Testis (tissue), 3 donors: ENCODE results near the gene SRPX2. TPM values are rescaled to one million over a fixed set of nuclear protein-coding genes. Genes with fewer than 3 reads are reported as not detected.

ENCODE experiments used
- polyA plus RNA-seq: library from polyadenylated mRNA; stranded (reverse); fragments of 350-450 nt; fragmentation: Illumina TruSeq; extraction: RNeasy Lipid Tissue Mini Kit (QIAGEN cat#74804); gene quantifications from one replicate; pipeline ENCODE4 v1.2.3, GENCODE V29; 2014; ENCODE audit warnings: low read depth, low replicate concordance; ENCODE audit not compliant: insufficient read depth
- total RNA-seq, 2 donors: library from RNA; depleted of rRNA; stranded (reverse); fragments of >200 nt; gene quantifications; one replicate each; pipeline ENCODE4 v1.2.3, GENCODE V29; 2016

The SRPX2 gene
- total and polyA plus RNA-seq, 3 donors from 2014 or later = 1.4 to 8.3 (median 5.0) TPM

Other genes starting within 250 kb of the SRPX2 start
- 1 to 10 TPM; 3.4 to 4.5 TPM for gene PCDH19, start 233.9 kb upstream of the SRPX2 start, total RNA-seq
- 1.9 TPM for gene PCDH19, start 233.9 kb upstream of the SRPX2 start, polyA plus RNA-seq
- gene TNMD, start 59.3 kb upstream of the SRPX2 start, total RNA-seq = not detected
- gene TNMD, start 59.3 kb upstream of the SRPX2 start, polyA plus RNA-seq = 0.55 TPM
- 100 to 1,000 TPM in 1 of 2 donors, 10 to 100 TPM in 1; 47.3 to 133 TPM for gene TSPAN6, start 7.4 kb upstream of the SRPX2 start, total RNA-seq
- gene TSPAN6, start 7.4 kb upstream of the SRPX2 start, polyA plus RNA-seq = 77.3 TPM
- 10 to 100 TPM; 51.4 to 64.7 TPM for gene SYTL4, start 87.9 kb downstream of the SRPX2 start, total RNA-seq
- 26.3 TPM for gene SYTL4, start 87.9 kb downstream of the SRPX2 start, polyA plus RNA-seq
- gene CSTF2, start 176.2 kb downstream of the SRPX2 start, total RNA-seq = 10 to 100 TPM; 42.2 to 44.4 TPM
- 33.2 TPM for gene CSTF2, start 176.2 kb downstream of the SRPX2 start, polyA plus RNA-seq
- gene NOX1, start 230.2 kb downstream of the SRPX2 start, total RNA-seq = 1 to 10 TPM in 1 of 2 donors, not detected in 1; 1.2 TPM
- not detected for gene NOX1, start 230.2 kb downstream of the SRPX2 start, polyA plus RNA-seq